ENCODE results near the gene CRB1.

CRB1 gene

GRCh38 chr1:197320991-197321531, 53.0 kb downstream of the CRB1 start:
- no peak overlapping the region for H2AFZ ChIP-seq (ENCODE audit: low read length)
- no peaks in the 10 kb centered on the region for H3K9me3 ChIP-seq (ENCODE audit: insufficient read depth, low read depth, low read length)

GRCh38 chr1:197321811-197322210, 53.8 kb downstream of the CRB1 start:
- no peak overlapping the region for H2AFZ ChIP-seq (ENCODE audit: low read length)
- H3K9me3 ChIP-seq (ENCODE audit: insufficient read depth, low read depth, low read length) = no peaks in the 10 kb centered on the region
- no peak overlapping the region for H3K9ac ChIP-seq (ENCODE audit: low read depth, low read length, poor library complexity, severe bottlenecking)
- H3K4me3 ChIP-seq (ENCODE audit: low read length, poor library complexity, severe bottlenecking) = no peak overlapping the region
- H3K36me3 ChIP-seq (ENCODE audit: insufficient read depth, low read length) = no peaks in the 10 kb centered on the region
- no peaks in the 10 kb centered on the region for H3K4me1 ChIP-seq (ENCODE audit: insufficient read depth, low read length, poor library complexity, severe bottlenecking)
- no peaks in the 10 kb centered on the region for H3K9me2 ChIP-seq (replicated peaks; ENCODE audit: low read depth, low read length)
- H3K79me2 ChIP-seq (ENCODE audit: insufficient read depth, low read length) = no peaks in the 10 kb centered on the region
- H3K4me2 ChIP-seq (ENCODE audit: low read depth, low read length, poor library complexity, severe bottlenecking) = no peak overlapping the region
- H3F3A ChIP-seq (ENCODE audit: low read depth) = no peaks in the 10 kb centered on the region
- H3K27me3 ChIP-seq (ENCODE audit: insufficient read depth, low read length, poor library complexity, severe bottlenecking) = no peaks in the 10 kb centered on the region
- H4K20me1 ChIP-seq (ENCODE audit: insufficient read depth, low read length, poor library complexity, severe bottlenecking) = no peaks in the 10 kb centered on the region
- TF ChIP-seq EZH2phosphoT487 (IDR thresholded peaks at IDR 0.05; ENCODE audit: borderline replicate concordance) (no peak), CTCF (conservative IDR thresholded peaks at IDR 0.05; ENCODE audit: low read length) (no peak)

More at GRCh38 chr1:197320991-197321531, 53.0 kb downstream of the CRB1 start:
- Histone ChIP-seq H3F3A (ENCODE audit: low read depth) (no peaks in the 10 kb centered on the region), H3K79me2 (ENCODE audit: insufficient read depth, low read length) (no peaks in the 10 kb centered on the region), H4K20me1 (ENCODE audit: insufficient read depth, low read length, poor library complexity, severe bottlenecking) (no peaks in the 10 kb centered on the region), H3K4me2 (ENCODE audit: low read depth, low read length, poor library complexity, severe bottlenecking) (no peak overlapping the region), H3K9ac (ENCODE audit: low read depth, low read length, poor library complexity, severe bottlenecking) (no peak overlapping the region), H3K27me3 (ENCODE audit: insufficient read depth, low read length, poor library complexity, severe bottlenecking) (no peaks in the 10 kb centered on the region), H3K9me2 (replicated peaks; ENCODE audit: low read depth, low read length) (no peaks in the 10 kb centered on the region), H3K4me3 (ENCODE audit: low read length, poor library complexity, severe bottlenecking) (no peak overlapping the region), H3K36me3 (ENCODE audit: insufficient read depth, low read length) (no peaks in the 10 kb centered on the region), H3K4me1 (ENCODE audit: insufficient read depth, low read length, poor library complexity, severe bottlenecking) (no peaks in the 10 kb centered on the region)
- no peak for TF ChIP-seq CTCF (conservative IDR thresholded peaks at IDR 0.05; ENCODE audit: low read length)
- TF ChIP-seq EZH2phosphoT487 (IDR thresholded peaks at IDR 0.05; ENCODE audit: borderline replicate concordance) = no peak

GRCh38 chr1:197327776-197328364, 59.8 kb downstream of the CRB1 start:
- no peaks in the 10 kb centered on the region for H3F3A ChIP-seq (ENCODE audit: low read depth)
- peak overlapping the region; percentile 89 for H2AFZ ChIP-seq (ENCODE audit: low read length)
- H3K27me3 ChIP-seq (ENCODE audit: insufficient read depth, low read length, poor library complexity, severe bottlenecking) = no peaks in the 10 kb centered on the region
- H3K4me3 ChIP-seq (ENCODE audit: low read length, poor library complexity, severe bottlenecking) = no peak overlapping the region
- TF ChIP-seq CTCF (conservative IDR thresholded peaks at IDR 0.05; ENCODE audit: low read length) = peak; percentile 84
- TF ChIP-seq EZH2phosphoT487 (IDR thresholded peaks at IDR 0.05; ENCODE audit: borderline replicate concordance) = no peak
- no peak overlapping the region for H3K9ac ChIP-seq (ENCODE audit: low read depth, low read length, poor library complexity, severe bottlenecking)
- peak overlapping the region; percentile 39 for H3K4me2 ChIP-seq (ENCODE audit: low read depth, low read length, poor library complexity, severe bottlenecking)
- no peaks in the 10 kb centered on the region for H3K79me2 ChIP-seq (ENCODE audit: insufficient read depth, low read length)
- H3K9me3 ChIP-seq (ENCODE audit: insufficient read depth, low read depth, low read length) = no peaks in the 10 kb centered on the region
- no peaks in the 10 kb centered on the region for H3K36me3 ChIP-seq (ENCODE audit: insufficient read depth, low read length)
- H3K9me2 ChIP-seq (replicated peaks; ENCODE audit: low read depth, low read length) = no peaks in the 10 kb centered on the region
- H3K4me1 ChIP-seq (ENCODE audit: insufficient read depth, low read length, poor library complexity, severe bottlenecking) = no peaks in the 10 kb centered on the region
- no peaks in the 10 kb centered on the region for H4K20me1 ChIP-seq (ENCODE audit: insufficient read depth, low read length, poor library complexity, severe bottlenecking)

Measured in Loucy (cell line).